Fibroblast of the aortic adventitia (primary cell): Measurements from ENCODE around the gene GPR153. TPM values are rescaled to one million over a fixed set of nuclear protein-coding genes. Genes with fewer than 3 reads are reported as not detected.
A peak's percentile ranks its signal among the peaks of the same experiment; 100 is the strongest.

Source experiments
- DNase-seq: peaks from one replicate; pipeline ENCODE4 v3.0.0-alpha.2; 2010; ENCODE audit warnings: low read depth
- H3K4me3 ChIP-seq: 2 replicates; pipeline ENCODE4 v1.5.1; 2011; ENCODE audit warnings: low read depth, mild to moderate bottlenecking, control low read depth, low read length, moderate library complexity
- CTCF ChIP-seq: IDR thresholded peaks from 2 replicates; pipeline ENCODE4 v1.5.1; 2011; ENCODE audit warnings: mild to moderate bottlenecking, low read length, control low read depth, inconsistent platforms; ENCODE audit not compliant: insufficient read depth
- total RNA-seq: library from RNA; depleted of rRNA; stranded (reverse); fragments of >200 nt; gene quantifications from 2 replicates; pipeline ENCODE4 v1.2.3, GENCODE V29; 2012; ENCODE audit warnings: low replicate concordance

GPR153 gene
- total RNA-seq, 1 donor = 9.9 TPM

DNA sequence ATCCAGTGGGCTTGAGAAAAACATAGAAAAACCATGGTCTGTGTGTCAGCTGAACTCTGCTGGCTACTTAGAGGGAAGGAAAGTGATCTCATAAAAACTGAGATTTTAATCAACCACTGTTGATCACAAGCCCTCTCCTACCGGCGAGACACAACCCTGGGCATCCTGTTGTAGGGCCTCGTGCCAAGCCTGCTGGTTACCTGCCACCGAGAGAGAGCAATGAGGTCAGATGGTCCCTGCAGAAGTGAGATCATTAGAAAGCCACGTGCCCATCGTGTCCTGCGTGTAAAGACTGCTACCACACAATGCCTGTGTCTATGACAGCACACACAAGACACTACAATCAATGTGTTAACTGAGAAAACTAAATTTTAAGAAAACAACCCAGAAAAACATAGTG, 41.7 kb upstream of the GPR153 start:
- no peak for DNase-seq

DNA sequence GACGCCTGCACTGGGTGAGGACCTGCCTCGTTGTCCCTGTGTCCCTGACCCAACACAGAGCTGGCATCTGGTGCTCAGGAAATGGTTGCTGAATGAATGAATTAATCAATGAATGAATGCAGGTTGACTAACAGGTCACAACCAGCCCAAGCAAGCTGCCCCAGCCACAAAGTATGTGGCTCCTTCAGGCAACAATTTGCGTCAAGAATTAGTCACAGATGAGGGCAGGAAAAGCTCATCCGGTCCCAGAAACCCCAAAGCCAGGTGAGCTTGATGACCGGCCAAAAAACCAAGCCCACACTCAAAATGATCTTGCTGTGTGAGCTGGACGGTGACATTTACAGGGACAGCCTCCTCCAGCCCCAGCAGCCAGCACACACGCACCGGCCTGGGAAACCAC, 40.6 kb upstream of the GPR153 start:
- no peak for TF ChIP-seq CTCF
- no peak overlapping the region for H3K4me3 ChIP-seq
- no peak for DNase-seq

More for the DNA sequence above, 41.7 kb upstream of the GPR153 start:
- TF ChIP-seq CTCF = no peak
- no peak overlapping the region for H3K4me3 ChIP-seq

DNA sequence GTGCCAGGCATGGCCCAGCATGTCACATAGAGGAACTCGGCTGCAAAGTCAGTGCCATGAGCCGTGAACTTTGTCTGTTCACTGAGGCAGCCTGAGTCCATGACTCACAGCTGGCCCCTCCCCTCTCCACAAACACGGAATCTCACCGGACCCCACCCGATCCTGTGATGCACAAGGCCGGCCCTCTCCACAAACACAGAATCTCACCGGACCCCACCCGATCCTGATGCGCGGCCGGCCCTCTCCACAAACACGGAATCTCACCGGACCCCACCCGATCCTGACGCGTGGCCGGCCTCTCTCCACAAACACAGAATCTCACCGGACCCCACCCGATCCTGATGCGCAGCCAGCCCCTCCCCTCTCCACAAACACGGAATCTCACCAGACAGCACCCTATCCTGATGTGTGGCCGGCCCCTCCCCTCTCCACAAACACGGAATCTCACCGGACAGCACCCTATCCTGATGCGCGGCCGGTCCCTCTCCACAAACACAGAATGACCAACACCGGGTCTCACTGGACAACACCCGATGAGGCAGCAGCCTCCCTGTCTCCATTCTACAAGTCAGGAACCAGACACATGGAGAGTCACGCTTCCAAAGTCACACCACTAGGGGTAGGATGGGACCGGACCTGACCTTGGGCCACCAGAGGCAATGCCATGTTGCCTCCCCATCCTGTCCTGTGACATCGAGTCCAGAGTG, 39.6 kb upstream of the GPR153 start:
- TF ChIP-seq CTCF = no peak
- H3K4me3 ChIP-seq = no peak overlapping the region
- peak; percentile 21 for DNase-seq

- TF ChIP-seq CTCF = no peak
- DNase-seq = no peak
- H3K4me3 ChIP-seq = no peak overlapping the region
These were observed 38.8 kb upstream of the GPR153 start for GRCh38 chr1:6299557-6300165.

DNA sequence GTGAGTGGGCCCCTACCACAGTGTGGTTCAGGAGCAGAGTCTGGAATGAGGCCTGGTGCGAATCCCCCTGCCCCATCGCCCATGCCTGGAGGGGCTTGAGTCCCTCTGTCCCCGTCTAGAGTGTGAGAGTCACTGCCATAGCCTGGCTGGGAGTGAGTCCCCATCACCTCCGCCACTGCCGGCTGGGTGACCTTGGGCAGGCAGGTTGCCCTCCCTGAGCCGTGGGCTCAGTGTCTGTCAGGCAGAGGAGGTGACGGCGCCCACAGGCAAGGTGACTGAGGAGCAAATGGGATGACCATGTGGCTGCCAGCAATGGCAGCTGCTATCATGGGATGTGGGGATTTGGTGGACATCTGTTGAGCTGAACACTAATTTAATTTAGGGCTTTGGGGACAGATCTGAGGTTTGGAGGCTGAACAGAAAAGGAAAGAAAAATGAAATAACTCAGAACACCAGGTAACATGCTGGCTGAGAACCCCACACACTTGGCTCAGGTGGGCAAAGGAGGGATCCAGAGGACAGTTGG, 38.1 kb upstream of the GPR153 start:
- no peak for DNase-seq
- no peak for TF ChIP-seq CTCF

DNA sequence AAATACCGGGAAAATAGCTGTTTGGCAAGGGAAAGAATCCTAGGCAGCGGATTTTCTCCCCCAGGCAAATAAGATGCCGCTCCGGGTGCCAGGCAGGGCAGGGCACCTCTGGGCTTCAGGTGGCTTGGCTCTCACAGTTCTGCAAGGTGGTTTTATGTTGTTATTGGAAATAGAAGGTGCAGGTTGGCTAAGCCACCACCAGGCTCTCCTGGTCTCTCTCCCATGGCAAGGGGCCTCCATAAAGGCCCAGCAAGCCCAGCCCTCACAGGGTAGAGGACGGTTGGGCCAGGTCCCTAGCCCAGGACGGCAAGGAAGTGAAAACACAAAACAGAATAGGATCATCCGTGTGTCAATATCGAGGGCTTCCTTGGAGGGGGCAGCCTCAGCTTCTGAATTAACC, 37.6 kb upstream of the GPR153 start:
- H3K4me3 ChIP-seq = no peak overlapping the region
- DNase-seq = no peak
- TF ChIP-seq CTCF = no peak

More for the DNA sequence above, 38.1 kb upstream of the GPR153 start:
- no peak overlapping the region for H3K4me3 ChIP-seq
